ENCODE results near the gene ANKRD11.

Gene ANKRD11

GRCh38 chr16:89332902-89333245 is 157.5 kb downstream of the ANKRD11 start:
- no peak overlapping the region for H3K4me2 ChIP-seq (ENCODE audit: low read length)
- H3K27ac ChIP-seq (ENCODE audit: low read depth, low read length): no peak overlapping the region

GRCh38 chr16:89332243-89332901 is 158.0 kb downstream of the ANKRD11 start:
- no peak overlapping the region for H3K27ac ChIP-seq (ENCODE audit: low read depth, low read length)
- 0 out of 2 replicates have a peak, but pooled peaks cover 7% of the 10 kb centered on the region for H3F3A ChIP-seq (ENCODE audit: control insufficient read depth, insufficient read depth)
- no peaks in the 10 kb centered on the region for H3K9me2 ChIP-seq (replicated peaks; ENCODE audit: control insufficient read depth, low read length)
- H3K4me2 ChIP-seq (ENCODE audit: low read length): no peak overlapping the region; the same call in 1 of the 2 replicates
- no peaks in the 10 kb centered on the region for H3K9me3 ChIP-seq (ENCODE audit: control insufficient read depth, insufficient read depth, low read length)
- no peak overlapping the region for H3K4me3 ChIP-seq (ENCODE audit: low read length)
- H3K27me3 ChIP-seq (ENCODE audit: control insufficient read depth, low read length): no peaks in the 10 kb centered on the region
- peaks cover 61% of the 10 kb centered on the region for H4K20me1 ChIP-seq (ENCODE audit: control insufficient read depth, insufficient read depth, low read depth, low read length)
- peaks cover 99% of the 10 kb centered on the region for H3K79me2 ChIP-seq (ENCODE audit: control insufficient read depth, low read length)
- peaks cover 6% of the 10 kb centered on the region for H3K36me3 ChIP-seq (ENCODE audit: control insufficient read depth, low read length)
- peaks cover 60% of the 10 kb centered on the region for H3K4me1 ChIP-seq (ENCODE audit: control insufficient read depth, low read length)
- TF ChIP-seq CTCF (IDR thresholded peaks at IDR 0.05; ENCODE audit: low read depth, low read length, poor library complexity, severe bottlenecking): no peak
- no peak for TF ChIP-seq EZH2phosphoT487 (IDR thresholded peaks at IDR 0.05; ENCODE audit: borderline replicate concordance, low read length)

More at GRCh38 chr16:89332902-89333245, 157.5 kb downstream of the ANKRD11 start:
- no peaks in the 10 kb centered on the region for H3K9me3 ChIP-seq (ENCODE audit: control insufficient read depth, insufficient read depth, low read length)
- TF ChIP-seq CTCF (IDR thresholded peaks at IDR 0.05; ENCODE audit: low read depth, low read length, poor library complexity, severe bottlenecking): no peak
- no peaks in the 10 kb centered on the region for H3K27me3 ChIP-seq (ENCODE audit: control insufficient read depth, low read length)
- no peaks in the 10 kb centered on the region for H3K9me2 ChIP-seq (replicated peaks; ENCODE audit: control insufficient read depth, low read length)
- H3K36me3 ChIP-seq (ENCODE audit: control insufficient read depth, low read length): peaks cover 6% of the 10 kb centered on the region
- H4K20me1 ChIP-seq (ENCODE audit: control insufficient read depth, insufficient read depth, low read depth, low read length): peaks cover 59% of the 10 kb centered on the region
- 0 out of 2 replicates have a peak, but pooled peaks cover 7% of the 10 kb centered on the region for H3F3A ChIP-seq (ENCODE audit: control insufficient read depth, insufficient read depth)
- peaks cover 98% of the 10 kb centered on the region for H3K79me2 ChIP-seq (ENCODE audit: control insufficient read depth, low read length)
- H3K4me3 ChIP-seq (ENCODE audit: low read length): no peak overlapping the region
- H3K4me1 ChIP-seq (ENCODE audit: control insufficient read depth, low read length): peaks cover 55% of the 10 kb centered on the region

DNA sequence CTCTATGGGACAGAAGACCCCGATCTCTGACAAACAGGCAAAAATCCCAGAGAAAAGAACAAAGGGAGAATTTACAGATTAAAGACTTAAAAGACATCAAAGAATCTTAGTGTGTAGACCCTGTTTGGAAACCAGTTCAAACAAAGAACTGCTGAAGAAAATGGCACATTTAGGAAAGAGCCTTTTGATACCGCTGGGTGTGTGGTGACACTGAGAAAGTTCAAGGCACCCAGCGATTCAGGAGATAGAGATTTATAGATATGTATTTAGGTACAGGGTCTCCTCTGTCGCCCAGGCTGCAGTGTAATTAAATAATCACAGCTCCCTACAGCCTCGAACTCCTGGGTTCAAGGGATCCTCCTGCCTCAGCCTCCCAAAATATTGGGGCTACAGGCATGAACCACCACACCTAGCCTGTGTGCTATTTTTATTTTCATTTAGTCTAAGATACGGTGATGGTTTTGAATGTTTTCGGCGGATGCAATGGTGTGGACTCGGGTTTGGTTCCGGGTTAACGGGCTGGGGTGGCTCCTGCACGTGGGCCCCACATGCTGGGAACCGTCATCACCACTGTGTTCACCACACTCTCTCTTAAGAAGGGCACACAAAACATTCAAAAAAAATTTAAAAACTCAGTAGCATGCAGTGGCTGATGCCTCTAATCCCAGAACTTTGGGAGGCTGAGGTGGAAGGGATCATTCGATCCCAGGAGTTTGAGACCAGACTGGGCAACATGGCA is 158.8 kb downstream of the ANKRD11 start:
- H3K4me2 ChIP-seq (ENCODE audit: low read length): no peak overlapping the region
- no peak overlapping the region for H3K4me3 ChIP-seq (ENCODE audit: low read length)
- TF ChIP-seq CTCF (IDR thresholded peaks at IDR 0.05; ENCODE audit: low read depth, low read length, poor library complexity, severe bottlenecking): no peak
- no peak for TF ChIP-seq EZH2phosphoT487 (IDR thresholded peaks at IDR 0.05; ENCODE audit: borderline replicate concordance, low read length)
- no peaks in the 10 kb centered on the region for H3K9me3 ChIP-seq (ENCODE audit: control insufficient read depth, insufficient read depth, low read length)
- H3K27me3 ChIP-seq (ENCODE audit: control insufficient read depth, low read length): no peaks in the 10 kb centered on the region
- H4K20me1 ChIP-seq (ENCODE audit: control insufficient read depth, insufficient read depth, low read depth, low read length): peaks cover 69% of the 10 kb centered on the region
- peaks cover 99% of the 10 kb centered on the region for H3K79me2 ChIP-seq (ENCODE audit: control insufficient read depth, low read length)
- H3K36me3 ChIP-seq (ENCODE audit: control insufficient read depth, low read length): peaks cover 6% of the 10 kb centered on the region
- peaks cover 68% of the 10 kb centered on the region for H3K4me1 ChIP-seq (ENCODE audit: control insufficient read depth, low read length)
- 0 out of 2 replicates have a peak, but pooled peaks cover 7% of the 10 kb centered on the region for H3F3A ChIP-seq (ENCODE audit: control insufficient read depth, insufficient read depth)
- no peak overlapping the region for H3K27ac ChIP-seq (ENCODE audit: low read depth, low read length)
- no peaks in the 10 kb centered on the region for H3K9me2 ChIP-seq (replicated peaks; ENCODE audit: control insufficient read depth, low read length)

Measured in DOHH2 (cell line).